Measurements from ENCODE around the gene FIZ1. TPM values are rescaled to one million over a fixed set of nuclear protein-coding genes. Genes with fewer than 3 reads are reported as not detected.

Gene FIZ1
- total RNA-seq, 2 experiments from 2014 or later, result 13.8 to 13.9 TPM

- intact Hi-C loops (cut with micrococcal nuclease), result no loop called here
- Mint-ChIP-seq H3K27me3 (peaks cover 14% of the 10 kb centered on the region), H3K9me3 (no peaks in the 10 kb centered on the region), H3K27ac (no peak overlapping the region), H3K4me1 (ENCODE audit: low read depth) (no peaks in the 10 kb centered on the region), H3K36me3 (no peaks in the 10 kb centered on the region), H3K4me3 (no peak overlapping the region)
- CTCF ChIA-PET, result no interaction called here
- DNase-seq, result no peak
- POLR2A ChIA-PET, result no interaction called here
Measured at GRCh38 chr19:55542292-55542855, 56.9 kb downstream of the FIZ1 start.

Other genes starting within 250 kb of the FIZ1 start
- gene COX6B2, start 244.8 kb downstream of the FIZ1 start, total RNA-seq, result under 1 TPM; 0.15 to 0.81 TPM
- not detected for gene GARIN5B, start 236.3 kb downstream of the FIZ1 start, total RNA-seq
- under 1 TPM; 0.17 to 0.39 TPM for gene IL11, start 229.1 kb downstream of the FIZ1 start, total RNA-seq
- not detected for gene TMEM190, start 222.7 kb downstream of the FIZ1 start, total RNA-seq
- gene TMEM238, start 215.2 kb downstream of the FIZ1 start, total RNA-seq, result 1 to 10 TPM; 6.3 to 7.0 TPM
- 1,000 to 10,000 TPM; 2,630 to 2,642 TPM for gene RPL28, start 213.6 kb downstream of the FIZ1 start, total RNA-seq
- 100 to 1,000 TPM; 267 to 275 TPM for gene UBE2S, start 191.7 kb downstream of the FIZ1 start, total RNA-seq
- not detected for gene SHISA7, start 156.2 kb downstream of the FIZ1 start, total RNA-seq
- 10 to 100 TPM; 24.6 to 24.7 TPM for gene ISOC2, start 137.9 kb downstream of the FIZ1 start, total RNA-seq
- not detected for gene C19orf85, start 134.8 kb downstream of the FIZ1 start, total RNA-seq
- gene ZNF628, start 122.9 kb downstream of the FIZ1 start, total RNA-seq, result 1 to 10 TPM; 5.8 to 6.9 TPM
- gene NAT14, start 114.3 kb downstream of the FIZ1 start, total RNA-seq, result 10 to 100 TPM in 1 of 2 experiments, 1 to 10 TPM in 1; 8.5 to 12.9 TPM
- under 1 TPM in 1 of 2 experiments, not detected in 1; 0.33 TPM for gene SSC5D, start 111.1 kb downstream of the FIZ1 start, total RNA-seq
- gene SBK2, start 62.4 kb downstream of the FIZ1 start, total RNA-seq, result not detected
- not detected for gene SBK3, start 54.0 kb downstream of the FIZ1 start, total RNA-seq
- 1 to 10 TPM; 6.6 to 6.7 TPM for gene ZNF579, start 18.7 kb downstream of the FIZ1 start, total RNA-seq
- 10 to 100 TPM; 21.5 to 25.1 TPM for gene ZNF524, start 771 bp upstream of the FIZ1 start, total RNA-seq
- gene ZNF865, start 6.1 kb upstream of the FIZ1 start, total RNA-seq, result 10 to 100 TPM; 12.0 to 13.3 TPM
- gene ZNF784, start 25.0 kb upstream of the FIZ1 start, total RNA-seq, result 1 to 10 TPM; 3.9 to 4.4 TPM
- gene ZNF580, start 41.5 kb upstream of the FIZ1 start, total RNA-seq, result 10 to 100 TPM; 23.4 to 23.5 TPM
- 10 to 100 TPM; 19.2 to 20.1 TPM for gene ZNF581, start 44.1 kb upstream of the FIZ1 start, total RNA-seq
- 1 to 10 TPM; 3.6 to 4.0 TPM for gene CCDC106, start 48.7 kb upstream of the FIZ1 start, total RNA-seq
- gene U2AF2, start 55.5 kb upstream of the FIZ1 start, total RNA-seq, result 100 to 1,000 TPM; 249 to 251 TPM
- gene EPN1, start 75.7 kb upstream of the FIZ1 start, total RNA-seq, result 10 to 100 TPM; 36.0 to 36.1 TPM
- gene NLRP9, start 138.9 kb upstream of the FIZ1 start, total RNA-seq, result not detected
- gene RFPL4A, start 159.6 kb upstream of the FIZ1 start, total RNA-seq, result not detected
- not detected for gene RFPL4AL1, start 169.6 kb upstream of the FIZ1 start, total RNA-seq
- gene NLRP11, start 232.5 kb upstream of the FIZ1 start, total RNA-seq, result not detected
- not detected for gene NLRP4, start 237.0 kb upstream of the FIZ1 start, total RNA-seq

All from activated CD4-positive, alpha-beta memory T cell treated with anti-CD3 and anti-CD28 coated beads for 36 hours (primary cell).